Renal cortex interstitium (tissue), 11 donors: Measurements from ENCODE around the gene HUNK. TPM values are rescaled to one million over a fixed set of nuclear protein-coding genes. Genes with fewer than 3 reads are reported as not detected.
A peak's percentile ranks its signal among the peaks of the same experiment; 100 is the strongest.

Source experiments
- DNase-seq, 11 donors: peaks; one replicate each; pipeline ENCODE4 v3.0.0-alpha.2; 2013; ENCODE audit warnings: low read depth in 9 of 11, low spot score in 4 of 11; ENCODE audit errors: extremely low read depth in 1 of 11
- polyA plus RNA-seq, 3 donors: library from polyadenylated mRNA; unstranded; fragments of 120-200 nt; gene quantifications; one replicate each; pipeline ENCODE4 v1.2.1, GENCODE V29; 2013; ENCODE audit not compliant: insufficient read length in 3 of 3

HUNK gene
- polyA plus RNA-seq, 3 donors: 19.4 to 19.6 (median 19.4) TPM

DNA sequence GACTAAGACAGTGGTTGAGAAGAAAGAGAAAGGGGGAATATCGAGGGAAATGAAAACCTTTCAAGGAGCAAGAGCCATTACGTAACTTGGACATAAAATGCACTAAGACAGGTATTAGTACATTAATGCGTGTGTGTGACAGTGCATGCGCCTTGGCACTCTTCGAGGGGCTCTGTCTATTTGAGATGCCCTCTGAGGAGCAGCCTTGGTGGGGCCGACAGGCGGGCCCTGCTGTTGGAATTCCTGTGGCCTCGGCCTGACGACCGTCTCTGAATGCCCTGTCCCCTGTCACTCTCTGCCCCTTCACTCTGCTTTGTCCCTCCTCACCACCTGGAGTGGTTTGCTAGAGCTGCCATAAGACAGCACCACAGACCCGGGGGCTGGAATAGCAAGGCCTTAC lies 12.3 kb downstream of the HUNK start:
- DNase-seq: no peak

DNA sequence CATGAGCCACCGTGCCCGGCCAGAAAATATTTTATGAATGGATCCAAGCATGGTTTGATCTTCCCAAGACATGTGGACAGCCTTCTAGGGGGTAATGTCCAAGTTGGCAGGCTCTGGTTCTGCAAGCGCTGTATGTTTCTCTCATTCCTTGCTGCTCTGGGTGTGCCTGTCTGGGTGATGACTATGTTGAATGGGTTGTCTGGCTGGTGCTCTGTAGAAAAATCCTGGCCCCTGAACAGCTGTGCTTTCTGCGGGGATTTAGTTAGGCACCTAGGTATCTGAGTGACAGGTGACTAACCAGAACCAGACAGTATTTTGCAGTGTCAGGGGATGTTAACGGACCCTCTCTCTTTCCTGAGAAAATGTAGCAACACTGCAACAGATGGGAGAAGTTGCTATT lies 14.1 kb downstream of the HUNK start:
- DNase-seq: no peak

DNA sequence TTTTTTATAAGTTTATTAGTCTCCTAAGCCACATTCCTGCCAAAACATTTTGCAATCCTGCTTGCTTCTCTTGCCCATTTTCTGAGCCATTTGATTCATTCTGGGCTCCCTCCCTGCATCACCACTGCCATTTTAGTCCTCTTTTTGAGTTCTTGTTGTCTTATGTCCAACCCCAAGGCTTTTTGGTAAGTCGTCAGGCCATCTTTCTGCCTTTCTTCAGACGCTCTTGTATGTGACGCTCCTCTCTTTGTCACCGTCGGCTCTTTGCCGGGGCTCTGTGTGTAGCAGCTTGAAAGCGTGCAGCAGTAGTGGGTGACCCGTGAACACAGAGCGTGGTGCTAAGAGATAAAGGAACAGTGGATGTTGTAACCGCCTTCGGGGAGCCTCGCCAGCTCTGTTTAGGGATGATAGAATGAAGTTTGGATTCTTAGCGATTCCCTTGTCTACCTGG lies 14.6 kb downstream of the HUNK start:
- no peak for DNase-seq

GRCh38 chr21:31888936-31889371 lies 16.1 kb downstream of the HUNK start:
- DNase-seq: no peak

GRCh38 chr21:31889460-31889859 lies 16.6 kb downstream of the HUNK start:
- DNase-seq: no peak

- DNase-seq: no peak
Measured at GRCh38 chr21:31892686-31893085, 19.9 kb downstream of the HUNK start.

DNA sequence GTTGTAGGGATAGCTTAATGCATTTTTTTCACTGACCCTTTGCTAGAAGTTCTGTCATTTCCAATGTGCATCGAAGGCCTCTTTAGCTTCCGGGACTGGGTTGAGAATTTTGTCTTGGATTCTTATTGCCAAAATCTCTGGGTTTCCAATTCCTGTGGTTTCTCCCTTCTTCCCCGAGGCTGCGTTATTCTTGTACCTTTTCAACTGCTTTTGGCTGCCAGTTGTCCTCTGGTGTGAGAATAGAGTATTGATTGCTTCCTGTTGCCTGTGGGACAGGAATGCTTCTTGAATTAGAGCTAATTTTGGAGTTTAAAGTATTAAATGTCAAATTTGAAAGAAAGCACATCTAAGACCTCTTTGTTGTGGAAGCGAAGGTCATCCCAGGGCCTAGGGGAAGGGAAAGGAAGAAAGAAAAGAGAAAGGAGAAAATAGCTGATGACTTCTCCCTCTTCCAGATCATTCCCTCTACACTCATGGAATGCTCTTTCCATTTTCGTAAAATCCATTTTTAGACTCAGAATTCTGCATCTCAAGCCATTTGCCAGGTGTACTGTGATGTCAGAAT lies 21.1 kb downstream of the HUNK start:
- DNase-seq: no peak

DNA sequence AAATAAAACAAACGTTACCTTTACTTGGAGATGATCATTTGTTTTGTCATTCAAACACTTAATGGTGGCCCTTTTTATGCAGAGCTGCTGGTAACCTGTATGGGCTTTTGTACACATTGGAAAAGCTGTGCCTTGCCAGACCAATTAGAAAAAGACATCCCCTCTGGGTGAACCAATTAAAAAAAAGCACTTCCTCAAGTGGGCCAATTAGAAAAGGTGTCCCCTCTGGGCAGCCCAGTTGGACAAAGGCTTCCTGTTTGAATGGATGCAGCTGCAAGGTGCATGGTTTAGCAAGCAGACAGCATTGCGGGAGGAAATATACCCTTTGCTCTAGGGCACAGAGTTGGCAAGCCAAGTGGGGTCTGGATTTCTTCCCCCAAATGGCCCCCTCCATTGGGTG lies 21.6 kb downstream of the HUNK start:
- DNase-seq: no peak

DNA sequence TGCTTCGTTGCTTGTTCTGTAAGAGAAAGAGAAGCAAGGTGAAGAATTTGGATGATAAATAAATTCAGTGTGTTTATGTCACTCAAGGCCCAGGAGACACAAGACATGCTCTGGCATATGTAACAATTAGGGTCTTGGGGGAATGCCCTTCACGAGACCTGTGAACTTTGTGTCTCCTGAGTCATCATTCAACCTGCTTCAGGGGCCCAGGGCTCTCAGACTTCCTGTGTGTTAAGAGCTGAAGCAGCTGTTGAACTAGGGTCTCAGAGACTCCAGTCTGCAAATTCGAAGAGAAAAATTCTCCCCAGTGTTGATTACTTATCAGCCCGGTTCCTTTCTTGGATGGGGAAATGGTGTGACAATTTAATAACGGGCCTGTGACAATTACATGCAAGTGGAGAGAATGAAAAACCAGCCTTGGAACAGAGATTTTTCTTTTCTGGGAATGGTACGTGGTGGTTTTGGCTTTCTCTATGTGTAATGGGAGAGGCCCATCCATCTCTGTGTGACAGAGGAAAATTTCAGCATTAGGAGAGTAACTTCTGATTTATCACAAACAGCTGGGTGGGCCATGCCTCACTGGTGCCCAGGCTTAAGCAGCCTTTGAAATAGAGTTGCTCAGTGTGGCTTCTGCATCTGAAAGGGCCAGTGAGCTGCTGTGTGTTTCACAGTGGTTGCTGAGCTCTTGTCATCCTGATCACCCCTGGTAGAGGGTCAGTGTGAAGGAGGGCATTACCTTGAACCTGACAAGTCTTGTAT lies 22.4 kb downstream of the HUNK start:
- no peak for DNase-seq

GRCh38 chr21:31896019-31896418 lies 23.2 kb downstream of the HUNK start:
- no peak for DNase-seq

GRCh38 chr21:31897311-31897710 lies 24.5 kb downstream of the HUNK start:
- no peak for DNase-seq

DNA sequence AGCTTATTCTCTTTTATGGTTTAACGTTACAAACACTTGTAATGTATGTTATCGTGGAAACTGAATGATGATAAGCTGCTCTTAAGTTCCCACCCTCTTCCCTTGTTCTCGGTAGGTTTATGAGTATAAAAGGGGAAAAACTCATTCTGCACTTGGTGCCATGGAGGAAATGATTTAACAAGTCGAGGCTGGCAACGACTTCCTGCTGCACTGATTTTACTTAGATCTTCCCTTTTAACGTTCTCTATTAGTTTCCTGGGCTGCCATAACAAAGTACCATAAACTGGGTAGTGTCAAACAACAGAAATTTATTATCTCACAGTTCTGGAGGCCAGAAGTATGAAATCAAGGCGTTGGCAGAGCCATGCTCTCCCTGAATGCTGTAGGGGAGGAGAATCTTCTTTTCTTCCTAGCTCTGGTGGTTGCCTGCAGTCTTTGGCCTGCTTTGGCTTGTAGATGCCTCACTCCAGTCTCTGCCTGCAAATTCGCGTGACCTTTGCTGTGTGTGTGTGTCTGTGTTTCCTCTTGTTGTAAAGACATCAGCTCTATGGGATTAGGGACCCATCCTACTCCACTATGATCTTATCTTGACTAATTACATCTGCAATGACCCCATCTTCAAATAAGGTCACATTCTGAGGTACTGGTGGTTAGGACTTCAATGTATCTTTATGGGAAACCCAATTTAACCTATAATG lies 26.3 kb downstream of the HUNK start:
- no peak for DNase-seq

DNA sequence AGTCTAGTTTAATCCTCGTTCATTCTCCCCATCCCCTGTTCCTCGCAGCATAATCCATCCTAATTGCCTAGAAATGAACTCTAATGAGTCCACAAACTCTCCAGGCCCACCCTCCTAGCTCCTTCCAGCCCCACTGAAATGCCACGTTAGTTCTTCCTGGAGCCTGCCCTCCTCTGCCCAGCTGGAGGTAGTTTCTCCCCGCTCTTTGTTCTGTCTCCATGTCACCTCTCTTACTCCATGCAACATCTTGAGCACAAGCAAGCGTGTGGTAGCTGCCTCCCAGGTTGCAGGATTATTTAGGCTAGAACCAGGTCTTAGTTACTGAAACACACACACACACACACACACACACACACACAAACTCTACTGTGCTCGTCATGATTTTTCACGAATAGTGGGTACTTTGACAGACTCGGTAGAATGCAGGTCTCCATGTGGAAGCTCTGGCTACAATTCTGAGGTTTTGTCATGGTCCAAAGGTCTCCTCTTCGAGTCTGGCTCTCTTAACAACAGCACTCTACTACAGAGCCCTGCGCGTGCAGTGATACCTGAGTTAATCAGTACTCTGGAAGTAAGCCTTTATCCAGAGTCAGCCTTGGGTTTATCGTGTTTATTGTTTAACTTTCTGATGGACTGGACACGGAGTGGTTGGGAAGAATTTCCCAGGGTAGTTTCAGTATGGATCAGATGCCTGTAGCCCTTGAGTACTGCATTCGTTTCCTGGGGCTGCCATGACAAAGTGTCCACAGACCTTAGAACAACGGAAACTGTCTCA lies 27.5 kb downstream of the HUNK start:
- peak in 1 of 11 donors; percentile 80 for DNase-seq

- DNase-seq: no peak
Measured at GRCh38 chr21:31901315-31901714, 28.5 kb downstream of the HUNK start.

DNA sequence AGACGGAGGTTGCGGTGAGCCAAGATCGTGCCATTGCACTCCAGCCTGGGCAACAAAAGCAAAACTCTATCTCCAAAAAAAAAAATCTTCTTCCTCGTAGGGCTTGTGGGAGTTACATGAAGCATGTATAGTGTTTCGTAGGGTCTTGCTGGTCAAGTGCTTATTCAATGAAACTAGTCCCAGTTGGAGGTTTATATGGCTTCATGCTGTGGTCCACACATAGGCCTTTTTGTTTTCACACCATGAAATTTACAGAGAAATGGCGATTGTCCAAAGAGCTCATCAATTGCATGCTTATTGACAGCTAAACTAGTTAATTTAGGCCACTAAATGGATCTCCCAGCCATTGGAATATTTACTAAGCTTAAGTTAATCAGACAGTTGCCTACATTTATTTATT lies 29.6 kb downstream of the HUNK start:
- no peak for DNase-seq

- no peak for DNase-seq
Measured at GRCh38 chr21:31903896-31904295, 31.1 kb downstream of the HUNK start.

DNA sequence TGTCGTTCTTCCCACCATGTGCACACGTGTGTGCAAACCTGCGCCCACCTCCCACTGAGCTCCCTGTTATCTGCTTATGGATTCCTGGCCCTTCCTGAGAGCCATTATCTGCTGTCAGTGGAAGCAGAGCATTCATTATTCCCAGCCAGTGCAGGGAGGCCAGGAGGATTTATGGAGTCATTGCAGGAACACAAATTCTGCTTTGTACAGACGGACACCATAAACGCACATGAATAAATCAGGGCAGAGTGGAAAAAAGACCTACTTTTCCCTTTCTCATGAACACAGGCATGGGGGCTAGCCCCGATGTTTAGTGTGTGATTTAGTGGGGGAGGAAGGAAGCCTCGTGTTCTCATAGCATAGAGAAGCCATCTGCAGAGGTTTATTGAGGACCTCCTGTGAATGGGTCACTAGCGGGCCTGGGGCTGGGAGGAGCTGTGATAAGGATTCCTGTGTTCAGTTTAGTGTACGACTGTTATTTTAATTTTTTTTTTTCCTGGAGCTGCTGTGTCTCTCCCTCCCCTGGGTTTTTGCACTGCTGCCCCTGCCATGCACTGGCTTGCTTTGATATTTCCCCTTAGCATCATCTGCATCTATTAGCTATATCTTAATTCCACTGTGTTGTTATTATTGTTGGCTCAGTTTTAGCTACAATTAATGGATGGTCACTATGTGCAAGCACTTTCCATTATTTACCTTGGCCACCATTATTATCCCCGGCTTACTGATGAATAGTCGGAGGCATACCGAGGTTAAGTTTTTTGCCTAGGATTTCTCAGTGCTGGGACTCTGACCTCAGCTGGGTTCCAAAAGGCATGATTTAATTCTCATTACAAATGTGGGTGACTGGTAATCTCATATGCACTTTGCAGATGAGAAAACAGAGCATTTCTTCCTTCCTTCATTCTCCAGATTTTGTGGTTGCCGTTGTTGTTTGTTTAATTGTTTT lies 33.0 kb downstream of the HUNK start:
- DNase-seq: peak in 3 of 11 donors; percentile 66 to 78 (median 77)
